HL-60/S4 (cell line): Measurements from ENCODE around the gene BMP8A.

Source experiments
- in situ Hi-C: fragments of 300-500 bp; cut with MboI; formaldehyde crosslinking; loops from 2 replicates; pipeline ENCODE4 v1.14.3; 2022; ENCODE audit warnings: low sequenced_read_pairs

Gene BMP8A

DNA sequence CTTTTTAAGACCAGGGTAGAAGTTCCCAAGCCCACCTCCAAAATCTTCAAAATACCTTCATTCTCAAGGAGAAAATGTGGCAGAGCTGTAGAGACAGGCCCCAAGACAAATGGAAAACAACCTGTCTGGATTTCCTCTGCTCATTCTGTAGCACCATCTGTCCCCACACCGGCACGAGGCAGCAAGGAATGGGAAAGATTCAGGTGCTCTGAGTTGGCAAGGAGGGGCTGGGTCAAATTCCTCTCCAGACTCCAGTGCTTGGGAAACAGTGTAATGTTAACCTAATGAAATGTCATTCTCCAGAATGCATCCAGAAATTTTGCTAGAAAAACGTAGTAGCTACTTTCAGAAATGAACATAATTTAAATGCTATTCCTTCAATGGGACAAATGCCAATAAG, 75.9 kb downstream of the BMP8A start:
- in situ Hi-C loops = no loop called here

DNA sequence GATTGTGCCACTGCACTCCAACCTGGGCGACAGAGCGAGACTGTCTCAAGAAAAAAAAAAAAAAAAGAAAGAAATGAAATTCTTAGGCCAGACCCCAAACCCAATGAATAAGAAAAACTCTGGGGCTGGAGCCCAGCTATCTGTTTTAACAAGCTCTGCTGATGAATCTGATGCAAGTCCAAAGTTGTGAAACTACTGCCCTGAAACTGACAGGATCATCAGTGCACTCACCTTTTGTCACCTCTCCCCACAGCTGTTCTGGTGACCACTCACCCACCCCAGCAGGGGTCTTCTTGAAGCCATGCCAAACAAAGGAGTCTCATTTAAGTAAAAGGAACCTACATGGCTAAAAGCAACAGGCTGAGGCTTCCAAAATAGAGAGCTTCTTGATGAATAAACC, 76.8 kb downstream of the BMP8A start:
- in situ Hi-C loops = no loop called here

DNA sequence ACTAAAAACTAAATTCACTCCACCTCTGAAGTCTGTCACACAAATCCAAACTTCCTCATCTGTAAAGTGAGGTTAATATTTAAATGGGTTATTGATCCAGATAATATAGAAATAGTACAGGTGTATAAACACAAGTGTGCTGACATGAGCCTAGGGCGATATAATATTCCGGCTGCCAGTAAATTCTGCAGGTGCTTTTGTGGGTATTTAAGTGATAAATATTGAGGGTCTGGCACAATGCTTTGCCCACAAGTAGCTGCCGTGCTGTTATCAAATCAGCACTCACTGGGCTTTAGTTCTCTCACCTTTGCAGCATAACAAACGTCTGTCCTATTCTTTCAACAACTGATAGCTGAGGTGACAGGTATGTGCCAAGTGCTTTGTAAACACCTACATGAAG, 77.6 kb downstream of the BMP8A start:
- in situ Hi-C loops = no loop called here

DNA sequence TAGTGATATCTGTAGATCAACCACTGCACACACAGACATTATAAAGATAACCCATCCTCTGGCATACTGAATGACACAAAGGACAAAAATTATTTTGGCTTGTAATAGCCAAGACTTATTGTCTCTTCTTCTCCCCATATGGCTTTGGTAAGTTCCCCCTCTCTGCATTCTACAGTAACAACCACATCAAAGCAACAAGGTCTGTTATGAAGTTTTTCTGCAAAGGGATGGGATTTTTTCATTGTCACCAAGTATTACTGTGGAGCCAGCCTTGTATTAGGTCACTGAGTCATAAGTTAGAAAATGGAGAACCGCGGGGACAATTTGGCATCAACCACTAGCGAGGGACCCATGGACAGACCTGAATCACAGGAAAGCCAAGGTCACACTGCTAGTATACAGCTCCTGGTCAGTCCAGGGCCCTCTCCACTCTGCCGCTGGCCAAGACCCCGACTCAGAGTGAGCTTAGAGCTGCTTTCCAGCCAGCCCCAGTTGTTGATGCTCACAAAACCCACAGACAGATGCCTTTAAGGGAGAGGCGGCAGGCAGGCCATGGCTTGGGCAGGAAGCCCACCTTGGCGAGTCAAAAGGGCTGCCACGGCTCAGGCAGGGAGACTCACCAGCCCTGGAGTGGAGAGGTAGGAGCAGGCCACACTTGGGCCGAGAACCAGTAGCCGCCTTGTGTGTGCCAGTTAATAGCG, 79.2 kb downstream of the BMP8A start:
- in situ Hi-C loops = no loop called here

DNA sequence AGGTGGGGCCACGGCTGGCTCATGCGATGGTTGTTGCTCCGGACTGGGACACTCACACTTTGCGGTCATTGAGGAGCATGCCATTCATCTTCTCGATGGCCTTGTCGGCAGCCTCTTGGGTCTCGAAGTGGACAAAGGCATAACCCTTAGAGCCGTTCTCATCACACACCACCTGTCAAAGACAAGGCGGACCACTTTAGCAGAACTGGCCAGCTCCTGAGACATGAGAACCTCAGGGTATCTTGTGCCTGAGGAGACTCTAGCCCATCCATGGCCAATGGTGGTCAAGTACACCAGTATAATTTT, 79.7 kb downstream of the BMP8A start:
- in situ Hi-C loops = no loop called here

DNA sequence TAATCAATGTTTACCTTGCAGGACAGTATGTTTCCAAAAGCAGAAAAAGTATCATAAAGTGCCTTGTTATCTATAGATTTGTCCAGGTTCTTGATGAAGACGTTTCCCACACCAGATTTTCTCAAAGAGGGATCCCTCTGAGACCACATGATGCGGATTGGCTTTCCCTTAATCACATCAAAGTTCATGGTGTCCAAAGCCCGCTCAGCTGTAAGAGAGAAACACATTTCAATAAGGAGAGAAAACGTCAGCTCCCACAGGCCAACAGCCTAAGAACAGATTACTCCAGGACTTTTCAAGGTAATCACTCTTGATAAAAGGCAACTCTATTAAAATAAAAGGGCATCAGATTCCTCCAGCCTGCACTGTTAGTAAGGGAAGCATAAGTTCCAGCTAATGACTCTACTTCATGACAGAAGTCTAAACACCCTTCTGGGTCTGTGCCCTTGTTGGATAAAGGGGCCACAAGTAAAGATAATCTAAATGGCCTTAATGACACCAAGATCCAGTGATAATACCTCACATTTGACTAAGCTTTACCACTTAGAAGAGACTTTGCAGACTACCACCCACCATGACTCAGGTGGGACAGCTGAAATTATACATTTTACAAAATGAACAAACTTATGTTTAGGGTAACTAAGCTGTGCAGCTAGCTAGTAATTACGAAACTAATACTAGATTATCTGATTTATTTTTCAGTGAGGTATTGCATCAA, 81.1 kb downstream of the BMP8A start:
- in situ Hi-C loops = no loop called here

DNA sequence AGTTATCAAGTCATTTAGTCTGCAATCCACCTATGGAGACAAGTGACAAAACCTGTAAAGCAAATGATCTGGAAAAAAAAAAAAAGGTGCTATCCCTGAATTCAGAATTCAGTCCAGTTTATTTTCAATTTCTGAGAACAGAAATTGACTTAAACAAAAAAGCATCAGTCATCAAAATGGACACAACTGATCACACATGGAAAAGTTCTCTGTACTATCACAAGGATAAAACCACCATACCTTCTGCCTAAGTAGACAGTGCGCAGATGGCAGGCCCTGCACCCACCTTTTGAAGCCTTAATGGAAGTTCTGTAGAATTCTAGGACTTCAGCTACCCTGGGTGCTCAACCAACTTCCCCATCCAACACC, 81.6 kb downstream of the BMP8A start:
- in situ Hi-C loops = no loop called here

DNA sequence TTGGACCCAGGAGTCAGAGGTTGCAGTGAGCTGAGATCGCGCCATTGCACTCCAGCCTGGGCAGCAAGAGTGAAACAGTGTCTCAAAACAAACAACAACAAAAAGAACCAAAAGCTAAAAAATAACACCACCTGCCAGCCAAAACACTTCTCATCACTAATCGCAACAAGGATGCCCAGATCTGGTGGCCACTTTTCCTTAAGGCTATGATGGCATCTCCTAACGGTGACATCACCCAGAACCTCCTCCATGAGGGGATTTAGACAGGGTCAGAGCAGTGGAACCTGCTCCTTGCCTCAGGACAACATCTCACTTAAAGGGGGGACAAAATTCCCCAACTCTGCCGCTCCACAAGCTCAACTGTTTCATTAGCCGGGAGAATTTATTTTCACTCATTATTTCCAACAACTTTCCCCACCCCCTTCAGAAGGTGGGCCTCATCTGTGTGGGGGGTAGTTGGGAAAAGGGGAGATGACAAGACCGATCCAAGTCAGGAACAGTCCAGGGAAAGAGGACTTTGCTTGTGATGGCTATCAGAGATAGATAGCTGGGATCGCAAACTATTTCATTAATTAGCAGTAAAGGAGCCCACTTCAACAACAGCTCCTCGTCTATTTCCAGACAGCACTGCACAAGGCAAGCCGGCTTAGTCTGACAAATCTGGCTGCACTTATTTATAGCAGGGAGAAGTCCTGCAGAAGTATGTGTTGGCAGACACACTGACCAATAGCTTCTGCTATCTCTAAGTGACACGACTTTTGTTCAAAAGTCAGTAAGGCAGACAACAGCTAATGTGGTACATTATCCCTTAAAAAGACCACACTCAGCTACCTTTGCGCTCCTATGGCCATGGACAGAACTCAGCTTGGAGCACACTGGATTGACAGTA, 82.5 kb downstream of the BMP8A start:
- in situ Hi-C loops = no loop called here

DNA sequence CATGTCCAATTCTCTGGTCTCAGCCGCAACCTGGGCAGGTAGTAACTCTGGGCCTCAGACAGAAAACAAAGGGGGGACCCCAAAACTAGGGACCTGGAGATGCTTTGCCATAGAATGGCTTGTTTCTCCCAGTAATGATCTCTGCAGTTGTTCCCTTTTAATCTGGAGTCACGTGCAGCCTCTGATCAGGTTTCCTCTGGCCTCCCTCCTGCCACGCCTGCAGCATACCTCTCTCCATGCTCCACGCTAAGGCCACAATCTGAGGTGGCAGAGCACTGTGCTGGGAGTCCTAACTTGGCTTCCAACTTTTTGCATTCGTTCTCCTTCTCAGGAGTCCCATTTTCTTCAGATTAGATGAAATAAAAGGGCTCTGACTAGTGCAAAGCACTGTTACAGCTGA, 83.2 kb downstream of the BMP8A start:
- in situ Hi-C loops = no loop called here
